Measurements from ENCODE around the gene ZC3H12C.

ZC3H12C gene

DNA sequence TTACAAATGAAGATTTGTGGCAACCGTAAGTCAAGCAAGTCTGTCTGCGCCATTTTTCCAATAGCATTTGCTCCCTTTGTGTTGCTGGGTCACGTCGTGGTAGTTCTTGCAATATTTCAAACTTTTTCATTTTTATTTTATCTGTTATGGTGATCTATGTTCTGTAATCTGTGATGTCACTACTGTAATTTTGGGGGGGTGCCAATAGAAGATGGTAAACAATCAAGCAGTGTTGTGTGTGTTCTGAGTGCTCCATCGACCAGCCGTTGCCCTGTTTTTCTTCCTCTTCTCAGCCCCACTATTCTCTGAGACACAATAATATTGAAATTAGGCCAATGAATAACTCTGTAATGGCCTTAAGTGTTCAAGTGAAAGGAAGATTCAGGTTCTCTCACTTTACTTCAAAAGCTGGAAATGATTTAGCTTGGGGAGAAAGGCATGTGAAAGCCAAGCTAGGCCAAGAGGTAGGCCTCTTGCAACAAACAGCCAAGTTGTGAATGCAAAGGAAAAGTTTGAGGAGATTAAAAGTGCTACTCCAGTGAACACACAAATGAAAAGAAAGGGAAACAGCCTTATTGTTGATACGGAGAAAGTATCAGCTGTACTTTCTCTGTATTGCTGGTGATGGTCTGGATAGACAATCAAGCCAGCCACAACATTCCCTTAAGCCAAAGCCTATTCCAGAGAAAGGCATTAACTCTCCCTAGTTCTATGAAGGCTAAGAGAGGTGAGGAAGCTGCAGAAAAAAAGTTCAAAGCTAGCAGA, 7.5 kb downstream of the ZC3H12C start:
- no peak for DNase-seq

DNA sequence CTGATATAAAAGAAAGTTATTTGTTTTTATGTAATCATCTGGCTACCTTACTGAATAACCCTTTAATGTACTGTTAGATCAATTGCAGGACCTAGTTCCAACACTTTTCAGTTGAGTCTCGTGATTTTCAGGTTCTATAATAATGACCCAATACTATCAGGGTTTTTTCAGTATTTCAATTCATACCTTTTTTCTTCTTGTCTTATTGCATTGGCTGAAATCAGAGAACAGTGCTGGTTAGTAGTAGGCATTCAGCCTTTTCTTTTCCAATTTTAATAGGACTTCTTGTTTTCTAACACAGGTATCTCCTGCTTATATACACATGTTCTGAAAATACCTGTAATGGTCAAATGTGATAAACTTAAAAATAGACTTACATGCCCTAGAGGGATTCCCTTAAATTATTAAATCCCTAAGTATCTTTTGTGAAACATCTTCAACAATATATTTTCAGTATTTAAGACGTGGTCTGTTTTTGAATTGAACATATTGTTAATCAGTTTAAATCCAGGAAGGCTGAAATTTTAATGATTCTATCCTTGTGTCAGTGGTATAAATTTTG, 13.6 kb downstream of the ZC3H12C start:
- DNase-seq: no peak

DNA sequence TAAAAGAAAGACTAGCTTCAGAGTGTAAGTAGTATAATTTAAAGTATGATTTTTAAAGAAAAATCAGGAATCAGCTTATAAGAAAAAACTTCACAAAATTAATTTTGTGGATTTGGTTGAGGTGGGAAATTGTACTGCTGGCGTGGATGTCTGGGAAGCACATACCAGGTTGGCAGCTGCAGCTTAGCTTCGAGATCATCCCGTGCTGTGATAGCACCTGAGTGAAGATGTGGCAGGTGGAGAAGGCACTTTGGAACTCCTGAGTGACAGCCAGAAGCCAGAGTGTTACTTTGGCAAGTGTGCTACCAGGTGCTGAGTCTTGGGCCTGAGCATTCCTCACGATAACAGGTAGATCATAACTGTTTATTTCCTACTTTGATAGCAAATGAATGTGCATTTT, 17.7 kb downstream of the ZC3H12C start:
- DNase-seq: no peak

DNA sequence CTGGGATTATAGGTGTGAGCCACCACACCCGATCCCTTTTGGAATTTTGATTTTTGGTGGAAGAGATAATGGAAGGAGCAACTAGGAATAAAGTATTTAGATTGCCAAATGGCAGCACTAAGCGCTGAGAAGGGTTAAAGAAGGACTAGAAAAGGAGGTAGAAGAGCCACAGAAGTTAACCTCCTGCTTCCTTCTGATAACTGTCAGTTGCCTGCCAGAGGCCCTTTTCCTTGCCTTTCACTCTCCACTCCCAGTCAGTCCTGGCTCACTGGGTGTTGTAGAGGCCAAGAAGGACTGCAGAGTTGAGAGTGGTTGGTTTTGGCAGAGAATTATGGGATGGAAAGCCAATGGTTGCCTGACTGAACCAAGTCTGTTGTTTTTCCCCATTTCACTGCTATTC, 19.3 kb downstream of the ZC3H12C start:
- DNase-seq: no peak

DNA sequence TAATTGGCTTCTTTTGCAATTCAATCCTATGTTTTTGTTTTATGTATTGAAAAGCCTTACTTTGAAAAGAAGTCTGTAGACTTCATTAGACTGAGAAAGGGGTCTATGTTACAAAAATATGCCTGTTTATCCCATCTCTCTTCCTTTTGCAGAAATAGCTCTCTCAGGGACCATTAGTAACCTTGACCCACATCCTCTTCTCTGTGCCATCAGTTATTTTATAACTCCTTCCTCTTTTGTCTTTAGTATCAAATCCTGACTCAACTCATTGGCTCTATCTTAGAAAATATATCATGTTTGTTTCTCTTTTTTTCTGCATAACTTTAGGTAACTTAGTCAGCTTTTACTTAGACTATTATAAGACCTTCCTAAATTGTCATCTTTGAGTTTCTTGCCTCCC, 20.3 kb downstream of the ZC3H12C start:
- DNase-seq: no peak

DNA sequence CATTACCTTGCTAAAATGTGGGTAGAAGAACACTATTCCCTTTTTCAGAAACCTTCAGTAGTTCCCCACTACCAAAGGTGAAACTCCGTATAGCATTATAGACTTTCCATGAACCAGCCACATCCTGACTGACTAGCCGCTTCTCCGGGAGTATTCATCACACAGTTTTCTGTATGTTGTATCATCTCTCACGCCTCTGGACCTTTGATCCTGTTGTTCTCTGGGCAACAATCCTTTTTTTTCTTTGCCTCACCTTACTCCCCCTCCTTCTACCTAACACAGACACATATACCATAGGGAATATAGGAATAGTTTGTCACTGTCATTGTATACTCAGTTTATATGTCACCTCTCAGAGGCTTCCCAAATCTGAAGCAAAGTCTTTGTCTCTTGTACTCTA, 20.8 kb downstream of the ZC3H12C start:
- DNase-seq: no peak

DNA sequence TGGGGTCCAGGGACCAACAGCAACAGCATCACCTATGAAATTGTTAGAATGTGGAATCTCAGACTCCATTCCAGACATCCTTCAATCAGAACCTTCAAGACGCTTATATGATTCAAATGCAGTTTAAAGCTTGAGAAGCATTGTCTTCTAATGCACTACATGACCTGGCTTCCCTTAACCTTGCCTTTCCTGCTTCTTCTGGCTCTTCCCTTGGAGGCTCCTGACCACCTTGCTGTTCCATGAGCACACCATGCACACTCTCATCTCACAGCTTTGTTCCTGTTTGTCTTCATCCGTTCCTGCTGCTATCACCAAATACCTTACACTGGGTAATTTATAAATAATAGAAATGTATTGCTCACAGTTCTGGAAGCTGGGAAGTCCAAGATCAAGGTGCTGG, 26.1 kb downstream of the ZC3H12C start:
- DNase-seq: no peak

DNA sequence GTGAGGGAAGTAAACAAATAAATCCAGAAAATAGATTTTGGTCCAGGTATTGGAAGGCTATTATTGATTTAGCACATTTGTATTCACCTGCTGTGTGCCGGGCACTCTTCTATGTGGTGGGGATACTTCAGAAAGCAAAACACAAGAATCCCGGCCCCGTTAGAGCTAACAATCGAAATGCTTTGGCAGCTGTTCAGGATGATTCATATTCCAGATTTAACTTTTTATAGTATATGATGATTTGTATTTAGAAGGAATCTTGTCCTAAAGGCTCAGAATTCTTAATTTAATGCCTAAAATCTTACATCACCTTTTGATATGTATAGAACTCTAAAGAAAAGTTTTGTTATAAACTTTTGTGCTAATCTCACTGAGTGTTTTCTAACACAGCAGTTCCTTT, 28.0 kb downstream of the ZC3H12C start:
- DNase-seq: no peak

DNA sequence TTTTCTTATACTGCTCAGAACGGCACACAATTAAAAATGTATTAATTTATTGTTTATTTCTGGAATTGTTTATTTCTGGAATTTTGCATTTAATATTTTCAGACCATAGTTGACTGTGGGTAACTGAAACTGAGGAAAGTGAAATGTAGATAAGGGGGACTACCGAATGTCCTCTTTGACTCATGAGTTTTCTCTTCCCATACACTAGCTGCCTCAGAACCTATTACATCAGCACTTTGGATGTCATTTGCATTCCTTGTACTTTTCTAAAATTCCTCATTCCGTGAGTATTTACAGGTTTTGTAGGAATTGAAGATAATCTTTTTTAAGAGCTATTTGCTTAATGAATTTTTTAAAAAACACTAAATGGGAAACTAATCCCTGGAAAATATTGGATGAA, 29.8 kb downstream of the ZC3H12C start:
- DNase-seq: no peak

DNA sequence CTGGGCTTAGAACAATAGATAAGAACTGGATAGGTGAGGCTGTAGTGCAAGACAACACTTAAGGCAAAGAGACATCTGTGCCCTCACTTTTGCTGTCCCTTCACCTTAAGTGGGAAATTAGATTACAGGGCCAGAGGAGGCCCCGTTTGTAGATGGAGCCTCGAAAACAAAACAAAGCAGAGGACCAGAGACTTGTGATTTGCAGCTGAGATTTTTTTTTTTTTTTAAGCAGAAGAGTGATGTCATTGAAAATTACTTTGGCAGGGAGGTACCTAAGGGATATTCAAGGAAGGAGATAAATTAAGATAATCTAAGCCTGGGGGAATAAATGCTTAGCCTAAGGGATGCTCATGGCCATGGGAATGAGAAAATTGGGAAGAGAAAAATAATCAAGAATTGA, 31.4 kb downstream of the ZC3H12C start:
- no peak for DNase-seq

DNA sequence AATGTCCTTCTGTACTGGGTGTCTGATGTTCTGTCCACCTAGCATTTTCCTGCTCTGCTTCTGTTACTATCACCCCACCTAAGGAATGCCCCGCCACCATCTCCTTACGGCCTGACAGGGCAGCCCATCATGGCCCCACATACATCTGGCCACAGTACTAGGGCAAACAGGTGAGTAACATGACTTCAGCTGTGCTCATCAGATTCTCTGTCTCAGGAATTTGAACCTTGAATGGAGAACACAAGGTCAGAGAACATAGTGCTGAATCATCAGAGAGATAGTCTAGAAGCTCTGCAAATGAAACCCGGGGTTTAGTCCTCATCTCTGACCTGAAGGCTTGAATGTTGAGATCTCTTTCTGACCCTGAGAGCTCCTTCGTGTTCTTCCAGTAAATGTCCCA, 32.4 kb downstream of the ZC3H12C start:
- no peak for DNase-seq

DNA sequence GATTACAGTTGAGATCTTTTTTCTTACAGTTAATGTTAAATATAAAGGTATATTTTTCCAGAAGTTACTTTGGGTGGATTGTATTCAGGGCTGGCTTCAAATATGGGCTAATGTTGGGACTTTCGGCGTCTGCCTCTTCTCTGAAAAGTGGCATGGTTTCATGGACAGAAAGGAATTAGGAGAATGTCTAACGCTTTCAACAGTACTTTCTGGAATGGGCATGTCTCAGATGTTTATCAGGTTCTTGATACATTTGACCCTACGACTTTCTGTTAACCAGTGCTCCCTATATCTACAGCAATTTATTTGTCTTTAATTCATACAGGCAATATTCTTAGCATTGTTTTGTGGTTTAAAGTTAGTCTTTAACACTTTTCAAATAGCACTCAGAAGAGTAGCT, 33.7 kb downstream of the ZC3H12C start:
- no peak for DNase-seq

DNA sequence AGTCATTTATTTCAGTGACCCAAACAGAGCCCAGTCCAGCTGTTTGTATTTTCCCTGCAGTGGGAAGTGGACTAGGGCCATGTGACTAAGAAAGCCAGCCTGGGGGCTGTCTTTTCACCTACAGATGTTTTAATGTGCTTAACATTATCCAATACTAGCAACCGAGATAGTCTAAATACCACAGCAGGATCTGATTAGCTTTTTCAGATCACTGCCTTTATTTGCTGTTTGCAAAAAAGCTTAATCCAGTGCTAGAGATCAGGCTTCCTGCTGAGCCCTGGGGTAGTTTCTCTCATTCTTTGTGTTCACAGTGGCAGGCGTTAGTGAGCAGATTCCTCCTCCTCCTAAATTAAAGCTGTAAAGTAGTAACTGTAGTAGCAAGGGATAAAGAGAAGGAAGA, 35.0 kb downstream of the ZC3H12C start:
- DNase-seq: no peak

DNA sequence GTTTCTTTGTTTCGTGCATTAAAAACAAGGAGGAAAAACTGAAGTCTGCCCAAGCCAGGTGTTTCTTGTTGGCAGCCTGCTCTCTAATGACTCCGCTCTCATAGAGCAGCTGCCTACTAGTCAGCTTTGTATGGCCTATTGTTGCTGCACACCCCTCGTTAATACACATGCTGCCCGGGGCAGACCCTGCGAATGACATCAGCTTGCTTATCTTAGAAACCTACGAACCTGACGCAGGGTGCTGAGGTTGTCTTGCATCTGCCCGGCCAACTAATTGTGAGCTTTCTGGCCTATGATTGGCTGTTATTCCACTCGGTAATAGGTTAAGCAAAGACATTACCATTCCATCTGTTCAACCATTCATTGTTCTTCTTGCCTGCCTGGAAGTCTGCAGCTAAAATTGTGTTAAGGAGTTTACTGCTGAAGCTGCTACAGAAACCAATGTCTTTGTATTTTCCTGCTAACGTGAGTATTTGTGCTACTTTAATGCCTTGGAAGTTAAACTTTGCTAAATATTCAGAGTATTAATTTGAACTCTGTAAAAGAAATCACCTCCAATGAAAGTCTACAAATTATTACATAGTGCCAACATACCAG, 37.5 kb downstream of the ZC3H12C start:
- no peak for DNase-seq

DNA sequence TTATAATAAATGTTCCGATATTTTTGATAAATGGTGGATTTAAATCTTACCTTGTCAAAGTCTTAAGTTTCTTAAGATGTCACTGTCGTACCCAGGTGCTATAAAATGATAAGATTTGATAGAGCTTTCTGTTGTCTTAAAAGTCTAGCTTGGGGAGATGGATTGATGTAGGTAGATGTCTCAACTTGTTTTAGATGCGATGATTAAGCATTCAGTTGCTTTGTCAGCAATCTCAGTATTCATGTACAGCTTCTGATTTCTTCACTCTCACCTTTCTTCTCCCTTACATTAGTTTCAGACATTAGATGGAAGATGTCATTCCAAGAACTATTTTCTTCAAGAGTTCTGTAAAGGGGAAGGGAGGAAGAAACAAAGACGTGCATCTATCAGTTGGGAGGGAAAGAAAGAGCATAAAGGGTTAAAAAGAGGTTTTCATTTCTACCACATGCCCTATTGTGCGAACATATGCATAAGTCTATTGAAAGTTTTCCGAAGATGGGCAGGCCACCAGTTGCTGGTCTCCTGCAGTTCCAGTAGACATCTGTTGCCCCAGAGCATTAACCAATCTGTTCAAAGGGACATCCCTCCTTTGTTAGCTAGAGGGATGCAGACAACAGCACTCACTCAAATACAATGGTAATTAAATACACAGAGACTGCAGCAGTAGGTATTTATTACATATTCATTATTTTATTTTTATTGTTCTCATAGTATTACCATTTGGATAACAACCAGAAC, 38.4 kb downstream of the ZC3H12C start:
- no peak for DNase-seq

DNA sequence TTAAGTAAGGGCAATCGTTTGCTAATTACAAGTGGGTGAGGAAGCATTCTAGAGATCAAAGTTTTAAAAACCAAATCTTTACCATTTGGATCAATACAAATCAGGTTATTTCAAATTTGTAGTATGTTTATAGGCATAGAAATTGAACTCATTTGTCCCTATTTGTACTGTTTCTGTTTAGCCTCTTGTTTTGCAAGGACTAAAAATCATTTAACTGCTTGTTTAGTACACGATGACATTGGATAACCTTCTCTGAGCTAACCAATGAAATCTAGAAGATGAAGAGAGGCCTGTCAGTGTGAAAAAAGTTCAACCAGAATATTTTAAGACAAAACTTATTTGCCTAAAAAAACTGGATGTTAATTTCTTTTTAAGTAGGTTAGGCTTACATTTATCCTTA, 40.0 kb downstream of the ZC3H12C start:
- DNase-seq: no peak

DNA sequence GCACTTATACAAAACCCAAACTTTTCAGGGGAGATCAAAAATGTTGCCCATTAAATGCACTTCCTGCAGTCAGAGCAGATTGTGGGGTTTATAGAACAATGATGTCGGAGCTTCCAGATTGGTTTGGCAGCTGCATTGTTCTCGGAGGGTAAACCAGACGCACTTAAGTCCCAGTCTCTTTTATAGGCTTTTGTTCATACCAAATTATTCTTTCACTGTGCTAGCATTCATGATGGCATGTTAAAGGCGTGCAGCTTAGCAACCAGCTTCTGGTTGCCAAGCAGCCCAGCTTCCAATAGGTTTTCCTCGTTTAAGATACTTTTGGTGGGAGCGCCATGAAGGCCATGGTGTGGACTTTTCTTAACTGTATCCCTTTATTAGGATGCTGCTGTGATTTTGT, 40.9 kb downstream of the ZC3H12C start:
- DNase-seq: no peak

DNA sequence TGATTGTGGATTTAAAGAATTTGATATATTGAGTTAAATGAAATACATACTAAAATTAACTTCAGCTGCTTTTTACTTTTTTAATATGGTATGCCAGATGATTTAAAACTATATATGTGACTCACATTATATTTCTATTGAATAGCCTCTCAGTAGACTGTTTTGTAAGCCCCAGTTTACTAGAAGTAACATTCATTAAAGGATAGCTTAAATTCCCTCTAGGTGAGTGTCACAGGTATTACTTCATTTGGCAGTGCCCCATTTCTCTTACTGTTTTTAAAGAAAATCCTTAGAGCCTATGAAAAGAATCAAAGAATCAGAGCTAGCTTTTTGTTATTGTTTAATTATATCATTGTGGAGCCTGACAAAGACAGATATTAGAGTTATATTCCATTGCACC, 48.6 kb downstream of the ZC3H12C start:
- DNase-seq: no peak

DNA sequence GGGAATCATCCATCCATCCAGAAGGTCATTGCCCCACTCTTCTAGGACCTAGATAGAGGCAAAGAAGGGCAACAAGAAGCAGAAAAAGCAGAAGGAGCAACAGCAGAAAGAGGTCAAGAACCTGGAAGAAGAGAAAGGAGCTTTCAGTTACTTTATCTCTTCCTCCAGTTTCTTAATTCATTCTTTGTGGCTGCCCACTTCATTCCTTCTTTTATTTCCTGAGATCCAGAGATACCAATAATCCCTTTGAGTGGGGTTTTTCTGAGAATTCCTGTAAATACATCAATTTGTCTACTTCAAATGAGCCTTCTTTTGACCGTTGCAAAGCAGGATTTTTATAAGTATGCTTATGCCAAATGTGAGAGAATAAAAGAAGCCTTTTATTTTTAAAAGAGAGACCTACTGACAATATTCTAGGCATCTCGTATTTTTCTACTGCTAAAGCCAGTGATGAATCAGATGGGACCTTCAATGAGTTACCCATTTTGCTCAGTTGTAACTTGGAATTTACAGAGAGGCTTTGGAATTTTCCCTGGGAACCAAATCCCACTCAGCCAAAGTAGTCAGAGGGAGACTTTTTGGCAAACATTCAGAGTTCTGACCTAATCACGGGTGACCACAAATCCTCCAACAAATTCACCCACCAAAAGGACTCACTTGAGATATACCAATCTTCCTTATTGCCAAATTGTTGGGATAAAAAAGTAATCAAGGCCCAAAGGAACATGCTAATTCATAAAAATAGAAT, 54.9 kb downstream of the ZC3H12C start:
- DNase-seq: no peak

DNA sequence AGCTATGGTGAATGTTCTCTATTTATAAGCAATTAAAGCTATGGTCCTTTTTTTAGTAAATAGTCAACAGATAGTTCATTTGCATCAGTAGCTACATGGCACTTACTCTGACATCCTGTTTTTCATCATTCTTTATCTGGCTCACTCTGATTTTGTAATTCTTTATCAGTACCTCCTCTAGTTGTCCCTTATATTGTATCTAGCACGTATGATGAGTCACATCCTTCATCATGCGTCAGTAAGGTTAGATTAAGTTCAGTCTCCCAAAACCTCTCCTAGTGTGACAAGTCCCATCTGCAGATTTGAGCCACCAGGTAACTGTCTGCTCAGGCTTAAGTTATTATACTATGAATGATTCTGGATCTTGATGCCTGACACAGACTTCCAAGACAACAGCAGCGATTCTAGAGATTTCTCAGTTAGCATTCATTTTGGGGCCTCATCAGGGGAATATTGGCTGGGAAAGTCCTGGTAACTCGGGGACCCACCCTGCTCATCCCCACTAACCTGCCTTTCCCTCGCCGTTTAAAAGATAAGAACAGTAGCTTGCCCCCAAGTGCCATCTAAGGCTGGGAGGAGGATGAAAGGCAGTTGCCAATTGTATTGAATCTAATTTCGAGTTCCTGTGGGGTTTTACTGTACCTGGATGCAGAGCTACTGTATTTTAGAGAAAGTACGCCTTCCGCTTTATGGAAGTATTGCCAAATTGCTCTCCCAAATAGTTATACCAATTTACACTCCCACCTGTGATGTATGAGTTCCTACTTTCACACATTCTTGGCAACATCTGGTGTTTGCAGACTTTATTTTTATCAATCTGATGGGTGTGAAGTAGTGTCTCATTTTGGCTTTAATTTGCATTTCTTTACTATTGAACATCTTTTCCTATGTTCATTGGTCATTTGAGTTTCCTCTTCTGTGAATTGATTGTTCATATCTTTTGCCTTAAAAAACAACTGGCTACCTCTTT, 55.9 kb downstream of the ZC3H12C start:
- DNase-seq: no peak

DNA sequence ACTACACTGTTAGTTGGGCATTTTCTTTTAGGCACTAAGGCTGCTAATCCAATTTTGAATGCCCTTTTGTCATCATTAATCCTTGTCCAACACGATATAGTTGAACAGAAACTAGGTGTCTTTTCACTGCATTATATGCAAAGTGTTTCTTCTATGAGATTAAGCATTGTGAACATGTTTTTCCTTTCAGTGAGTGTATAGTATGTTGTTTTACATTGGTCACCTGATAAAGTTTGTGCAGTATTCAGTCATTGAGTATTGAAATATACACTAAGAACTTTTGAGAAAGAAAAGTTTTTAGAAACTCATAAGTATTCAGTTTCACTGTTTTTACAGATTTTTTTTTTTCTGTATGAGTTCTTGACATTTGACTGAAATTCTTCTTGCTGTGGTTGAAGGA, 59.0 kb downstream of the ZC3H12C start:
- no peak for DNase-seq

DNA sequence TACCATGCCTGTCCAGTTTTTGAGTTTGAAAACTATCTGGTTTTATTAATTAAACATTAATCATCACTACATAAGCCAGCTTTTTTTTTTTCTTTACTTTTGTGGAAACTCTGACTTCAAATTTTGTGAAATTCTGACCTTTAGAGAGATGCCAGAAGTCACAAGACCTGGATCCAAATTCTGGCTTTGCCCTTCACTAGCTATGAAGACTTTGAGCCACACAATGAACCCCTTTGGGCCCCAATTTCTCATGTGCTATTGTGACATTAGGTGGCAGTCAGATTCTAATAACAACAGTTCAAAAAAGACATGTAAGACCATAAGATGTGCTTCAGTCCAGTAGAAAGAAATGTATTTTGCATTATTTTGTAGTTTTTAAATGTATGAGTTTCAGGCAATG, 60.3 kb downstream of the ZC3H12C start:
- DNase-seq: no peak

All from activated CD4-positive, alpha-beta T cell treated with anti-CD3 and anti-CD28 coated beads, Interleukin-2, amount 50 U/mL, for 48 hours (primary cell).